Measurements from ENCODE around the gene TMED9.

The TMED9 gene

DNA sequence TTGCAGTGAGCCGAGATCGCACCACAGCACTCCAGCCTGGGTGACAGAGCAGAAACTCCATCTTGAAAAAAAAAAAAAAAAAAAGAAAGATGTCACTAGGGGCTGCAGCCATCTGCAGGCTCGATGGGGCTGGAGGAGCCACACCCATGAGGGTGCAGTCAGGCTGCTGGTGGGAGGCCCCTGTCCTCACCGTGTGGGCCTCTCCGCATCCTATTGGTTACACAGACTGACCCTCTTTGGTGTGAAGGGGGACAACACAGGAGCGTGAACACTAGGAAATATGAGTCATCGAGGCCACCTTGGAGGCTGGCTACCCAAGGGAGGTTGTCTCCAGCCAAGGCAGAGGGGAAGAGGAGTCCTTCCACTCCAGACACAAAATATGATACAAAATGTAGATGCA, 23.7 kb upstream of the TMED9 start:
- Histone ChIP-seq H3K27me3 (replicated peaks; ENCODE audit: control insufficient read depth, insufficient read depth, low read length) (no peaks in the 10 kb centered on the region; the same call in 1 of the 2 replicates), H3K36me3 (ENCODE audit: control insufficient read depth, insufficient read depth, low read length) (no peaks in the 10 kb centered on the region), H3K4me3 (replicated peaks; ENCODE audit: low read depth, low read length) (no peak overlapping the region)
- DNase-seq (ENCODE audit: extremely low read depth, insufficient read length) = no peak
- TF ChIP-seq CTCF (IDR thresholded peaks at IDR 0.05; ENCODE audit: insufficient read depth, low read length, poor library complexity, severe bottlenecking) = no peak

- no peaks in the 10 kb centered on the region for H3K36me3 ChIP-seq (ENCODE audit: control insufficient read depth, insufficient read depth, low read length)
- no peak for TF ChIP-seq CTCF (IDR thresholded peaks at IDR 0.05; ENCODE audit: insufficient read depth, low read length, poor library complexity, severe bottlenecking)
- no peaks in the 10 kb centered on the region; the same call in 1 of the 2 replicates for H3K27me3 ChIP-seq (replicated peaks; ENCODE audit: control insufficient read depth, insufficient read depth, low read length)
Observed at GRCh38 chr5:177569894-177570293, 22.1 kb upstream of the TMED9 start.

GRCh38 chr5:177575488-177575887, 16.5 kb upstream of the TMED9 start:
- no peak for DNase-seq (ENCODE audit: extremely low read depth, insufficient read length)
- Histone ChIP-seq H3K27me3 (replicated peaks; ENCODE audit: control insufficient read depth, insufficient read depth, low read length) (no peaks in the 10 kb centered on the region), H3K4me3 (replicated peaks; ENCODE audit: low read depth, low read length) (no peak overlapping the region), H3K36me3 (ENCODE audit: control insufficient read depth, insufficient read depth, low read length) (no peaks in the 10 kb centered on the region)
- TF ChIP-seq CTCF (IDR thresholded peaks at IDR 0.05; ENCODE audit: insufficient read depth, low read length, poor library complexity, severe bottlenecking) = no peak

More at GRCh38 chr5:177569894-177570293, 22.1 kb upstream of the TMED9 start:
- DNase-seq (ENCODE audit: extremely low read depth, insufficient read length) = no peak
- no peak overlapping the region for H3K4me3 ChIP-seq (replicated peaks; ENCODE audit: low read depth, low read length)

DNA sequence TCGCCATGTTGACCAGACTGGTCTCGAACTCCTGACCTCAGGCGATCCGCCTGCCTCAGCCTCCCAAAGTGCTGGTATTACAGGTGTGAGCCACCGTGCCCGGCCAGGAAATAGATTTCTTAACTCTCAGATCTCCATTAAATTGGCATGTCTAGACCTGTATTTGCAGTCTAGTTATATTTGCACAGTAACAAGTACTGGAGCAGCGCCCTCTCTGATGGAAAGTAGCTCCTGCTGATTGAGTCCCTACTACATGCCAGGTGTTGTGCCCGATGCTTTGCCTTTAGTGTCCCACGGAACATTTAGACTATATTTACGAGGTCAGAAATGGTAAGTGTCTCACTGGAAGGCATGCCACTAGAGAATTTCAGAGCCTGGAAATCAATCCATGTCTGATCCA, 15.8 kb upstream of the TMED9 start:
- Histone ChIP-seq H3K36me3 (ENCODE audit: control insufficient read depth, insufficient read depth, low read length) (no peaks in the 10 kb centered on the region), H3K27me3 (replicated peaks; ENCODE audit: control insufficient read depth, insufficient read depth, low read length) (no peaks in the 10 kb centered on the region), H3K4me3 (replicated peaks; ENCODE audit: low read depth, low read length) (no peak overlapping the region)
- no peak for DNase-seq (ENCODE audit: extremely low read depth, insufficient read length)
- no peak for TF ChIP-seq CTCF (IDR thresholded peaks at IDR 0.05; ENCODE audit: insufficient read depth, low read length, poor library complexity, severe bottlenecking)

- TF ChIP-seq CTCF (IDR thresholded peaks at IDR 0.05; ENCODE audit: insufficient read depth, low read length, poor library complexity, severe bottlenecking) = no peak
- Histone ChIP-seq H3K27me3 (replicated peaks; ENCODE audit: control insufficient read depth, insufficient read depth, low read length) (no peaks in the 10 kb centered on the region), H3K36me3 (ENCODE audit: control insufficient read depth, insufficient read depth, low read length) (no peaks in the 10 kb centered on the region), H3K4me3 (replicated peaks; ENCODE audit: low read depth, low read length) (no peak overlapping the region)
- no peak for DNase-seq (ENCODE audit: extremely low read depth, insufficient read length)
Observed at GRCh38 chr5:177578316-177578715, 13.7 kb upstream of the TMED9 start.

- Histone ChIP-seq H3K4me3 (replicated peaks; ENCODE audit: low read depth, low read length) (no peak overlapping the region), H3K27me3 (replicated peaks; ENCODE audit: control insufficient read depth, insufficient read depth, low read length) (no peaks in the 10 kb centered on the region), H3K36me3 (ENCODE audit: control insufficient read depth, insufficient read depth, low read length) (no peaks in the 10 kb centered on the region)
- TF ChIP-seq CTCF (IDR thresholded peaks at IDR 0.05; ENCODE audit: insufficient read depth, low read length, poor library complexity, severe bottlenecking) = no peak
- no peak for DNase-seq (ENCODE audit: extremely low read depth, insufficient read length)
Observed at GRCh38 chr5:177588413-177588909, 3.5 kb upstream of the TMED9 start.
